Lung (tissue), 12 donors: ENCODE results near the gene FLYWCH1. TPM values are rescaled to one million over a fixed set of nuclear protein-coding genes. Genes with fewer than 3 reads are reported as not detected.

Source experiments
- ATAC-seq: fragments of 200-7000 bp; cut with Tn5 transposase; one replicate; pipeline ENCODE4 v1.9.1; 2020; ENCODE audit warnings: moderate number of reproducible peaks; ENCODE audit not compliant: insufficient read depth, low FRiP score
- DNase-seq, 3 donors: peaks; one replicate each; pipeline ENCODE4 v3.0.0-alpha.2; 2013 to 2017
- H3K27ac ChIP-seq, 2 donors: one replicate each; pipeline ENCODE4 v1.5.1; 2013; ENCODE audit warnings: mild to moderate bottlenecking in 2 of 2, moderate library complexity in 2 of 2, control low read depth in 1 of 2, inconsistent platforms in 1 of 2, low read depth in 1 of 2, low read length in 1 of 2
- H3K27me3 ChIP-seq, 3 donors: one replicate each; pipeline ENCODE4 v1.5.1; 2013; ENCODE audit warnings: low read length in 2 of 3; ENCODE audit not compliant: control insufficient read depth in 3 of 3, insufficient read depth in 3 of 3
- H3K36me3 ChIP-seq, 4 donors: one replicate each; pipeline ENCODE4 v1.5.1; 2013; ENCODE audit warnings: low read length in 4 of 4, mild to moderate bottlenecking in 1 of 4, moderate library complexity in 1 of 4; ENCODE audit not compliant: control insufficient read depth in 4 of 4, insufficient read depth in 4 of 4
- H3K4me1 ChIP-seq, 5 donors: one replicate each; pipeline ENCODE4 v1.5.1; 2013; ENCODE audit warnings: low read length in 5 of 5, mild to moderate bottlenecking in 2 of 5, moderate library complexity in 1 of 5; ENCODE audit not compliant: control insufficient read depth in 5 of 5, insufficient read depth in 5 of 5
- H3K4me3 ChIP-seq: one replicate; pipeline ENCODE4 v1.5.1; 2013; ENCODE audit warnings: mild to moderate bottlenecking, control low read depth, moderate library complexity
- H3K9ac ChIP-seq, 2 donors: one replicate each; pipeline ENCODE4 v1.5.1; 2013; ENCODE audit warnings: low read length in 2 of 2, control low read depth in 1 of 2; ENCODE audit not compliant: insufficient read depth in 1 of 2
- H3K9me3 ChIP-seq, 4 donors: one replicate each; pipeline ENCODE4 v1.5.1; 2013; ENCODE audit warnings: low read length in 3 of 4, mild to moderate bottlenecking in 1 of 4, moderate library complexity in 1 of 4; ENCODE audit not compliant: control insufficient read depth in 4 of 4, insufficient read depth in 3 of 4
- WGBS, 2 donors: extraction: QIAGEN DNeasy Blood & Tissue Kit; methylation state at CpG; one replicate each; pipeline ENCODE4 v1.1.7; 2013; 5-methylcytosine and 5-hydroxymethylcytosine counted together
- polyA plus RNA-seq, 2 donors: library from polyadenylated mRNA; stranded (reverse); fragments of 200-250 nt; gene quantifications; one replicate each; pipeline ENCODE4 v1.2.1, GENCODE V29; 2013
- total RNA-seq, 2 donors: library from RNA; depleted of rRNA in 1 of 2; stranded (reverse); fragments of >200 nt in 1 of 2; gene quantifications; one replicate each; pipeline ENCODE4 v1.2.1, GENCODE V29; 2014 to 2021
- TF ChIP-seq, protein P1 (sequence below): IDR thresholded peaks from 2 replicates; pipeline ENCODE4 v1.5.1; 2012; ENCODE audit warnings: mild to moderate bottlenecking; ENCODE audit errors: control extremely low read depth, extremely low read depth
- donor health status: control.
- donor health status: control.
- donor health status: Bipolar disorder and iron deficiency.
- donor health status: healthy.
- donor health status: DM: yes; HTN: yes; CAD: no.

FLYWCH1 gene
- total and polyA plus RNA-seq, 4 donors, result 13.3 to 34.3 (median 21.4) TPM

DNA sequence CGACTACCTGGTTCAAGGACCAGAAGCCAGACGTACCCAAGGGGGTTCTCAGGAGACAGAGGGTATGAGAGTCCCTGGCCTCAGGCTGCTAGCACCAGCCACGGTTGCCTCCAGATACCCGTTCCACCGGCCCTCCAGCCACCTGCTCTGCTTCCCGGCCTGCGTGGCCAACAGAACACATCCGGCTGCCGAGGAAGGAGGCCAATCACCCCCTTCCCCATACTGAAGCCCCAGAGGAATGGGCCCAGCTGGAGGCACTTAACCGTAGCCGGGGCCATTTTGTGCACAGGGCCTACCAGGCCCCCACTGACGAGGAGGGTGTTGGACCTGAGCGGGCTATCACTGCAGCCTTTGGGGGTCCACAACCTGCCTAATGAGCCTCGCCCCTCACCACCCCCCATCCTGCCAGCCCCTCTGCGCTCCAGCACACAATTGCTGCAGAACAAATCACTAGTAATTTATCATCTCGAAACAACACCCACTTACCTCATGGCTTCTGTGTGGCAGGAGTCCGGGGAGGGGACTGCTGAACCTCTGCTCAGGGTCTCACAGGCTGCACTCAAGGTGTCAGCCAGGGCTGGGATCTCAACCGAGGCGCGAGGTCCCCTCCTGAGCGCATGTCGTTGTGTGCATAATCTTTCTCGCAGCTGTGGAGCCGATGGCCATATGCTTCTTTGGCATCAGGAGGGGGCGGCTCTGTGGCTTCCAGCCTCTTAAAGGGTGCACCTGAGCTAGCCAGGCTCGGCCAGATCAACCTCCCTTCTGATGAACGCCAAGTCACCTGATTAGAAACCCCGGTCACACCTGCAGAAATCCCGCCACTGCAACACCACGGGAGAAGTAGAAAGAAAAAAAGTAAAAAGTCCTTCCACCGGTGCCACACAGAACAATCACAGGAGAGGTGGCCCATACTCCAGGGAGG lies 42.2 kb downstream of the FLYWCH1 start:
- WGBS, 2 donors, result 63 to 77% methylated on average over 31 of the region's 31 CpGs
- TF ChIP-seq, protein P1, sequence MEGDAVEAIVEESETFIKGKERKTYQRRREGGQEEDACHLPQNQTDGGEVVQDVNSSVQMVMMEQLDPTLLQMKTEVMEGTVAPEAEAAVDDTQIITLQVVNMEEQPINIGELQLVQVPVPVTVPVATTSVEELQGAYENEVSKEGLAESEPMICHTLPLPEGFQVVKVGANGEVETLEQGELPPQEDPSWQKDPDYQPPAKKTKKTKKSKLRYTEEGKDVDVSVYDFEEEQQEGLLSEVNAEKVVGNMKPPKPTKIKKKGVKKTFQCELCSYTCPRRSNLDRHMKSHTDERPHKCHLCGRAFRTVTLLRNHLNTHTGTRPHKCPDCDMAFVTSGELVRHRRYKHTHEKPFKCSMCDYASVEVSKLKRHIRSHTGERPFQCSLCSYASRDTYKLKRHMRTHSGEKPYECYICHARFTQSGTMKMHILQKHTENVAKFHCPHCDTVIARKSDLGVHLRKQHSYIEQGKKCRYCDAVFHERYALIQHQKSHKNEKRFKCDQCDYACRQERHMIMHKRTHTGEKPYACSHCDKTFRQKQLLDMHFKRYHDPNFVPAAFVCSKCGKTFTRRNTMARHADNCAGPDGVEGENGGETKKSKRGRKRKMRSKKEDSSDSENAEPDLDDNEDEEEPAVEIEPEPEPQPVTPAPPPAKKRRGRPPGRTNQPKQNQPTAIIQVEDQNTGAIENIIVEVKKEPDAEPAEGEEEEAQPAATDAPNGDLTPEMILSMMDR, result no peak
- no peak for ATAC-seq

GRCh38 chr16:2954656-2955381 lies 43.1 kb downstream of the FLYWCH1 start:
- ATAC-seq, result no peak
- Histone ChIP-seq H3K27me3 (peaks cover 0 to 2% (median 0%) of the 10 kb centered on the region in 3 donors), H3K4me3 (no peak overlapping the region), H3K36me3 (peaks cover 0 to 2% (median 0%) of the 10 kb centered on the region in 4 donors), H3K9me3 (no peaks in the 10 kb centered on the region), H3K9ac (no peak overlapping the region), H3K4me1 (no peaks in the 10 kb centered on the region), H3K27ac (no peak overlapping the region)
- DNase-seq, result no peak
- WGBS, 2 donors, result 60 to 61% methylated on average over 25 to 26 of the region's 26 CpGs
- TF ChIP-seq, protein P1, result no peak

More for the DNA sequence above, 42.2 kb downstream of the FLYWCH1 start:
- H3K36me3 ChIP-seq, result peaks cover 0 to 11% (median 0%) of the 10 kb centered on the region in 4 donors
- no peaks in the 10 kb centered on the region for H3K27me3 ChIP-seq
- no peaks in the 10 kb centered on the region for H3K9me3 ChIP-seq
- no peak overlapping the region for H3K9ac ChIP-seq
- no peak overlapping the region for H3K4me3 ChIP-seq
- DNase-seq, result no peak
- no peak overlapping the region for H3K27ac ChIP-seq
- H3K4me1 ChIP-seq, result no peaks in the 10 kb centered on the region

GRCh38 chr16:2955438-2955778 lies 43.7 kb downstream of the FLYWCH1 start:
- no peak overlapping the region for H3K27ac ChIP-seq
- no peak for ATAC-seq
- 31 to 35% methylated on average over 5 to 10 of the region's 10 CpGs for WGBS, 2 donors
- no peak overlapping the region for H3K4me3 ChIP-seq
- H3K4me1 ChIP-seq, result no peaks in the 10 kb centered on the region
- TF ChIP-seq, protein P1, result no peak
- H3K36me3 ChIP-seq, result no peaks in the 10 kb centered on the region
- no peak overlapping the region for H3K9ac ChIP-seq
- peaks cover 0 to 2% (median 0%) of the 10 kb centered on the region in 3 donors for H3K27me3 ChIP-seq
- H3K9me3 ChIP-seq, result no peaks in the 10 kb centered on the region
- no peak for DNase-seq
